Gastroesophageal sphincter (tissue), 4 donors: ENCODE measurements around the gene CUZD1. TPM values are rescaled to one million over a fixed set of nuclear protein-coding genes. Genes with fewer than 3 reads are reported as not detected.
"Not testable (repeated sequence)": the region's sequence is repeated elsewhere in the genome, so short reads cannot be mapped to it uniquely, and the experiment has no call there.

Experiments
- ATAC-seq: fragments of 150-250 bp; one replicate; pipeline ENCODE4 v1.9.1; 2016; ENCODE audit warnings: mild to moderate bottlenecking, moderate library complexity
- H3K27ac ChIP-seq, 4 donors: fragments of 200-600 bp; sonication (generic) in 3 of 4; 1 replicate in 3 of 4; 2 replicates in 1 of 4; pipeline ENCODE4 v1.5.1; 2016 to 2019
- H3K27me3 ChIP-seq: fragments of 200-600 bp; sonication (generic); one replicate; pipeline ENCODE4 v1.5.1; 2019
- H3K36me3 ChIP-seq, 2 donors: fragments of 200-600 bp; sonication (generic); one replicate each; pipeline ENCODE4 v1.5.1; 2019; ENCODE audit warnings: control low read depth in 1 of 2
- H3K4me1 ChIP-seq, 3 donors: fragments of 200-600 bp; sonication (generic); 1 replicate in 2 of 3; 2 replicates in 1 of 3; pipeline ENCODE4 v1.5.1; 2016 to 2019; ENCODE audit warnings: control low read depth in 2 of 3
- H3K4me3 ChIP-seq, 2 donors: fragments of 200-600 bp; sonication (generic); one replicate each; pipeline ENCODE4 v1.5.1; 2019; ENCODE audit warnings: mild to moderate bottlenecking in 1 of 2, moderate library complexity in 1 of 2
- H3K9me3 ChIP-seq, 3 donors: fragments of 200-600 bp; sonication (generic); one replicate each; pipeline ENCODE4 v1.5.1; 2017 to 2019; ENCODE audit warnings: control low read depth in 2 of 3
- EP300 ChIP-seq: sonication (generic); formaldehyde crosslinking; IDR thresholded peaks from one replicate; pipeline ENCODE4 v1.6.1; 2017; ENCODE audit warnings: antibody characterized with exemption, mild to moderate bottlenecking
- POLR2A ChIP-seq, 2 donors: fragments of 450-650 bp; IDR thresholded peaks; one replicate each; pipeline ENCODE4 v1.6.1; 2017; ENCODE audit warnings: antibody characterized with exemption in 2 of 2, mild to moderate bottlenecking in 2 of 2, moderate library complexity in 1 of 2
- POLR2AphosphoS5 ChIP-seq: sonication (generic); formaldehyde crosslinking; IDR thresholded peaks from one replicate; pipeline ENCODE4 v1.6.1; 2017; ENCODE audit warnings: antibody characterized with exemption
- WGBS, 2 donors: methylation state at CpG; one replicate each; pipeline ENCODE4 v1.1.5; 2018; ENCODE audit warnings: low coverage in 1 of 2; 5-methylcytosine and 5-hydroxymethylcytosine counted together
- total RNA-seq, 4 donors: library from RNA; depleted of rRNA; stranded (reverse); fragments of >200 nt; gene quantifications; one replicate each; pipeline ENCODE4 v1.1.0, GENCODE V29; 2016
- TF ChIP-seq, protein P1 (sequence below), 4 experiments: fragments of 200-600 bp in 2 of 4; fragments of 450-650 bp in 2 of 4; sonication (generic) in 1 of 4; IDR thresholded peaks; one replicate each; pipeline ENCODE4 v1.5.1; 2017 to 2019; ENCODE audit warnings: antibody characterized with exemption in 4 of 4, mild to moderate bottlenecking in 2 of 4, moderate library complexity in 2 of 4

Gene CUZD1
- total RNA-seq, 4 donors from 2014 or later = 0.31 to 1.4 (median 0.42) TPM

DNA sequence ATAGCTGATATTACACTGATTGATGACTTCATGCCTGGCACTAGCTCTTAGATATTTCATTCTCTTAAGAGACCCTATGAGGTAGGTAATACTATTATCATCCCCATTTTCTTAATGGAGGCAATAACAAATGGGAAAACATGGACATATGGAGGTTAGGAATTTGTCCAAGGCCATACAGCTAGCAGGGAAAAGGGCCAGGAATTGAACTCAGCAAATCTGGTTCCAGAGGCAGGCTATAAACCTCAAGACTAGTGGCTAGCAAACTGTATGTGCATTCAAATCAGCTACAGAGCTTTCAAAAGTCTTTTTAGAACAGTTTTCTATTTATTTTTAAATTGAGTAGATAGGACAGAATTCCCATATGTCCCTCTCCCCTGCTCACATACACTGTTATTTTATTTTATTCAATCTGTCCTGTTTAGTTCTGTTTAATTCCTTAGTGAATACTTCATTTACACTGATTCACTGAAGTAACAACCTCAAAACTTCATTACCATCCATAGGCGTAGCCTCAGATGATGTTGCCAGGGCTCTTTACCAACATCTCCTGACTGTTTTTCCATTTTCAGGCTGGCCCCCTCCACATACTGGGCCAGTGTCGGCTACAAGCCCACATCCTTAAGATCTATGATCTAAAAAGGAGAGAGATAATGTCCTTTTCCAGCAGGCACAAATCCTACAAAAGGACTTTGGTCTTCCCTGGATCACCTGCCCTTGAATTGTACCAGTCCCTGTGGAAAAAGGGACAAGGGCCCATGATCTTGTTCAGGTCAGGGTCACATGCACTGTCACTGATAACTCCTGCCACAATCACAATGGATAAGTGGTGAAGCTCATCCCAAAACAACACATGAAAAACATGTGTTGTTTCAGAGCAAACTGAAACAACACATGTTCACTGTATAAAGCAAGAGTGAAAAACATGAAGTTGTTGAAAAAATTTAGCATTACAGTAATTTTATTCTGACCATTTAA, 17.8 kb upstream of the CUZD1 start:
- no peaks in the 10 kb centered on the region for H3K9me3 ChIP-seq
- TF ChIP-seq POLR2A (IDR thresholded peaks at IDR 0.05) (no peak), POLR2AphosphoS5 (no peak), EP300 (no peak)
- TF ChIP-seq, protein P1, sequence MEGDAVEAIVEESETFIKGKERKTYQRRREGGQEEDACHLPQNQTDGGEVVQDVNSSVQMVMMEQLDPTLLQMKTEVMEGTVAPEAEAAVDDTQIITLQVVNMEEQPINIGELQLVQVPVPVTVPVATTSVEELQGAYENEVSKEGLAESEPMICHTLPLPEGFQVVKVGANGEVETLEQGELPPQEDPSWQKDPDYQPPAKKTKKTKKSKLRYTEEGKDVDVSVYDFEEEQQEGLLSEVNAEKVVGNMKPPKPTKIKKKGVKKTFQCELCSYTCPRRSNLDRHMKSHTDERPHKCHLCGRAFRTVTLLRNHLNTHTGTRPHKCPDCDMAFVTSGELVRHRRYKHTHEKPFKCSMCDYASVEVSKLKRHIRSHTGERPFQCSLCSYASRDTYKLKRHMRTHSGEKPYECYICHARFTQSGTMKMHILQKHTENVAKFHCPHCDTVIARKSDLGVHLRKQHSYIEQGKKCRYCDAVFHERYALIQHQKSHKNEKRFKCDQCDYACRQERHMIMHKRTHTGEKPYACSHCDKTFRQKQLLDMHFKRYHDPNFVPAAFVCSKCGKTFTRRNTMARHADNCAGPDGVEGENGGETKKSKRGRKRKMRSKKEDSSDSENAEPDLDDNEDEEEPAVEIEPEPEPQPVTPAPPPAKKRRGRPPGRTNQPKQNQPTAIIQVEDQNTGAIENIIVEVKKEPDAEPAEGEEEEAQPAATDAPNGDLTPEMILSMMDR (IDR thresholded peaks at IDR 0.05) = no peak
- peaks cover 0 to 6% of the 10 kb centered on the region in 2 donors for H3K36me3 ChIP-seq
- H3K4me3 ChIP-seq = no peak overlapping the region
- no peak for ATAC-seq
- H3K27ac ChIP-seq = no peak overlapping the region
- H3K27me3 ChIP-seq = no peaks in the 10 kb centered on the region
- WGBS, 2 donors = 83 to 91% methylated on average over 1 to 2 of the region's 2 CpGs
- H3K4me1 ChIP-seq = no peaks in the 10 kb centered on the region

GRCh38 chr10:122861711-122862161, 16.1 kb upstream of the CUZD1 start:
- TF ChIP-seq POLR2A (IDR thresholded peaks at IDR 0.05) = no peak
- no peak for TF ChIP-seq EP300
- no peak for TF ChIP-seq POLR2AphosphoS5
- TF ChIP-seq, protein P1 (IDR thresholded peaks at IDR 0.05) = no peak
- ATAC-seq = no peak
- H3K4me3 ChIP-seq = no peak overlapping the region
- peaks cover 0 to 8% of the 10 kb centered on the region in 2 donors for H3K36me3 ChIP-seq
- no peaks in the 10 kb centered on the region for H3K4me1 ChIP-seq
- no peak overlapping the region for H3K27ac ChIP-seq
- no peaks in the 10 kb centered on the region for H3K27me3 ChIP-seq
- H3K9me3 ChIP-seq = no peaks in the 10 kb centered on the region
- 44% methylated on average over 1 of the region's 1 CpG; no CpG with 5 or more reads in 1 of the 2 donors for WGBS, 2 donors

DNA sequence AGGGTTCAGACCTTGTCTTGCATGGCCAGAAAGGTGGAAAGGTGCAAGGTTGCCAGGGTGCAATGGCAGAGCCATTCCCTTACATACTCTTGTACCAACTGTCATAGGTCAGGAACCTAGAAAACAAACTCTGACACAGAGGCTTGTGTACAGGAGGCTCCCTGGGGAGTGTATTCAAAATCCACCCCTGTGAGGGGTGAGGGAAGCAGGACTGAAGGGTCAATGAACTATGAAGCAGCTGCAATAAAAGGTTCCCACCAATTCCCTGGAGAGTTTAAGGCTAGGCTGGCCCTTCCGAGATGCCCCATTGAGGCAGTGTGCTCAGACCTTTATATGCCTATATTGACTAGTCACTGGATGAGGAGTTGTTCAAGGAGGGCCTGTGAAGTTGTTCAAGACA, 13.9 kb upstream of the CUZD1 start:
- no peak for ATAC-seq
- Histone ChIP-seq H3K4me3 (no peak overlapping the region), H3K27ac (no peak overlapping the region), H3K4me1 (no peaks in the 10 kb centered on the region), H3K36me3 (peaks cover 0 to 27% of the 10 kb centered on the region in 2 donors), H3K27me3 (no peaks in the 10 kb centered on the region), H3K9me3 (no peaks in the 10 kb centered on the region)
- WGBS, 2 donors = no CpG with 5 or more reads among the region's 1 CpG
- TF ChIP-seq POLR2A (IDR thresholded peaks at IDR 0.05) (no peak), EP300 (no peak)

DNA sequence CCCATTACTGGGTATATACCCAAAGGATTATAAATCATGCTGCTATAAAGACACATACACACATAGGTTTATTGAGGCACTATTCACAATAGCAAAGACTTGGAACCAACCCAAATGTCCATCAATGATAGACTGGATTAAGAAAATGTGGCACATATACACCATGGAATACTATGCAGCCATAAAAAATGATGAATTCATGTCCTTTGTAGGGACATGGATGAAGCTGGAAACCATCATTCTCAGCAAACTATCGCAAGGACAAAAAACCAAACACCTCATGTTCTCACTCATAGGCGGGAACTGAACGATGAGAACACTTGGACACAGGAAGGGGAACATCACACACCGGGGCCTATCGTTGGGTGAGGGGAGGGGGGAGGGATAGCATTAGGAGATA, 12.4 kb upstream of the CUZD1 start:
- not testable (repeated sequence) for H3K4me1 ChIP-seq, ATAC-seq, H3K27me3 ChIP-seq, H3K4me3 ChIP-seq, H3K27ac ChIP-seq, H3K9me3 ChIP-seq
- H3K36me3 ChIP-seq = peaks cover 0 to 41% of the 10 kb centered on the region in 2 donors
- 80 to 90% methylated on average over 1 to 2 of the region's 5 CpGs for WGBS, 2 donors

GRCh38 chr10:122856902-122857301, 11.2 kb upstream of the CUZD1 start:
- Histone ChIP-seq H3K27ac (no peak overlapping the region), H3K9me3 (no peaks in the 10 kb centered on the region), H3K27me3 (no peaks in the 10 kb centered on the region), H3K4me1 (no peaks in the 10 kb centered on the region), H3K36me3 (peaks cover 0 to 50% of the 10 kb centered on the region in 2 donors), H3K4me3 (no peak overlapping the region)
- TF ChIP-seq EP300 (no peak), POLR2AphosphoS5 (no peak), POLR2A (IDR thresholded peaks at IDR 0.05) (no peak)
- TF ChIP-seq, protein P1 (IDR thresholded peaks at IDR 0.05) = no peak
- 90% methylated on average over 1 of the region's 1 CpG; no CpG with 5 or more reads in 1 of the 2 donors for WGBS, 2 donors
- ATAC-seq = no peak

DNA sequence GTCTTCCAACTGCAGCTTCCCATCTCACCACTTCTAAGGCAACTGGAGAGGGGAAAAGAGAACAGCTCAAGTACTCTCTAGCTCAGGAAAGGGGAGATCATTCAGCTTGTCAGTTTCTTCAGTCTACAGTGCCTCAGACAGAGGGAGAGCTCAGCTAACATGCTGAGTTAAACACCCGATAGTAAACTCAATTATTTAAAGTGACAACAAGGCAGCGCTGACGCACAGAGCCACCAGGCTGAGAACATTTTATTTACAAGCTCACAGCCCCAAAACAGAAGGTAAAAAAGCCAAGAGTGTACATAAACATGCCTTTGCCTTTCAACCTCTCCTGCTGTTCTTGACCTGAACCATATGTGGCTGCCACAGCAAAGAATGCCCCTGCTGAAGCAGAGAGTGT, 10.1 kb upstream of the CUZD1 start:
- ATAC-seq = no peak
- WGBS, 2 donors = 40 to 70% methylated on average over 3 of the region's 3 CpGs
- peaks cover 0 to 50% of the 10 kb centered on the region in 2 donors for H3K36me3 ChIP-seq

More for the DNA sequence above, 10.1 kb upstream of the CUZD1 start:
- peaks cover 0 to 6% (median 0%) of the 10 kb centered on the region in 3 donors for H3K4me1 ChIP-seq
- no peak overlapping the region for H3K4me3 ChIP-seq
- no peaks in the 10 kb centered on the region for H3K9me3 ChIP-seq
- H3K27ac ChIP-seq = no peak overlapping the region
- no peaks in the 10 kb centered on the region for H3K27me3 ChIP-seq
- no peak for TF ChIP-seq EP300
- TF ChIP-seq, protein P1 (IDR thresholded peaks at IDR 0.05) = no peak
- TF ChIP-seq POLR2A (IDR thresholded peaks at IDR 0.05) = no peak
- no peak for TF ChIP-seq POLR2AphosphoS5
